Measurements from ENCODE around the gene MRM3.

DNA sequence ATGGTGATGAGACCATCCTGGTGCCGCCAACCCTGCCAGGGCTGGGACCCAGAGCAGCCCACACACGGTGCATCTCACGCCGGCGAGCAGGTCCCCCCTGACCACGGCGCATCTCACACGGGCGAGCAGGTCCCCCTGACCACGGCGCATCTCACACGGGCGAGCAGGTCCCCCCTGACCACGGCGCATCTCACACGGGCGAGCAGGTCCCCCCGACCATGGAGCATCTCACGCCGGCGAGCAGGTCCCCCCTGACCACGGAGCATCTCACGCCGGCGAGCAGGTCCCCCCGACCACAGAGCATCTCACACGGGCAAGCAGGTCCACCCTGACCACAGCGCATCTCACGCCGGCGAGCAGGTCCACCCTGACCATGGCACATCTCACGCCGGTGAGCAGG lies 59.2 kb downstream of the MRM3 start:
- no peak for TF ChIP-seq CTCF (IDR thresholded peaks at IDR 0.05; ENCODE audit: low read depth, low read length)
- no peak for TF ChIP-seq EZH2phosphoT487 (IDR thresholded peaks at IDR 0.05; ENCODE audit: low read depth)
